A549 treated with Mapracorat at 1 μM for 4 hours (cell line): Measurements from ENCODE around the gene TBC1D3B. TPM values are rescaled to one million over a fixed set of nuclear protein-coding genes. Genes with fewer than 3 reads are reported as not detected.

Experiments
- total RNA-seq: library from RNA; stranded (reverse); fragments of 200-300 nt; extraction: Qiagen RNA extraction; gene quantifications from 5 replicates; pipeline ENCODE4 v1.2.3, GENCODE V29; 2022

The TBC1D3B gene
- total RNA-seq = 2.1 to 3.7 TPM (median 2.6 TPM) in 5 replicates

DNA sequence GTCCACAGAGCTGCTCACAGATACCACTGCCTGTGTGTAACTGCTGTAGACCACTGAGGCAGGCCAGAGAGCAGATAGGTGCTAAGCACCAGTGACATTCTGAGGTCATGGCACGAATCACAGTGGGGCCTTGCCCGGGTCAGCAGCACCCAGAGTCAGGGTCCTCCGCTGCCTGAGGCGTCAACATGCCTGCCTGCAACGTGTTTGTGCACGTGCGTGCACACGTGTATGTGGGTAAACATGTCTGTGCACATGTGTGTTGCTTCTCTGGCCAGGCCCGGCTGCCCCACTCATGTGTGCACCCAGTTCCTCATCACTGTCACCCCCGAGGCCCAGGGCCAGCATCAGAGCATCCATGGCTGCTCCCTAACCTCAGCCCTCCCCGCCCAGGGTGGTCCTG lies at the start of gene TBC1D3B:
TSS of gene TBC1D3B (minus strand) at position 101 of the 400 bp plus-strand sequence. CDS start 1,586 bp downstream, outside the sequence.

DNA sequence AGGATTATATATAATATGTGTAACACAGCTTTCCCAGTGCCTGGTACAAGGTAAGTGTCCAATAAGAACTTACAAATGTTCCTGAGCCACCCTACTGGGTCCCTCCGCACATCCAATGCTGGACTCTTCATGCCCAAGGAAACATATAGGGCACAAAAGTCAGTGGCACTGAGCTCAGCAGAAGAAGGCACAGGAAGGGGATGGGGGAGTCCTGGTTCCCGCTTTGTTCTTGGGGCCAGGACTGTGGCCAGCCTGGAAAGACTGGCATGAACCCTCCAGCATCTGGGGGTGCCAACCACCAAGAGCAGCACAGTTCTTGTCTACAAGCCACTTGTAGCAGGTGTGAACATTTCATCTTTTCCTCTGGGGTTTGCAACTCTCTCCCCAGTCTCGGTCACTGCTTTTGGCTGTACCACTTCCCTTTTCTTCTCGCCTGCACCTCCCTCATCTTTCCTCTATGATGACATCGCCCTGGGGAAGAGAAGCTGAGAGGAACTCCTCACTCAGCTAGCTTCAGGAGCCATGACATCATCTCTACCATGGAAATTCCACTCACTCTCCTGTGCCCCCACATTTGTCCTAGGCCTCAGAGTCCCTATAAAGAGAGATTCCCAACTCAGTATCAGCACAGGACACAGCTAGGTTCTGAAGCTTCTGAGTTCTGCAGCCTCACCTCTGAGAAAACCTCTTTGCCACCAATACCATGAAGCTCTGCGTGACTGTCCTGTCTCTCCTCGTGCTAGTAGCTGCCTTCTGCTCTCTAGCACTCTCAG lies 34.2 kb upstream of the TBC1D3B start, which contains the start of gene CCL4L2:
TSS of gene CCL4L2 (plus strand) at position 625 of the 773 bp plus-strand sequence.

Other genes starting within 250 kb of the TBC1D3B start
- gene RDM1, start 245.9 kb downstream of the TBC1D3B start, total RNA-seq = 2.7 to 3.9 TPM (median 3.1 TPM) in 5 replicates
- gene LYZL6, start 232.9 kb downstream of the TBC1D3B start, total RNA-seq = not detected in 5 replicates
- not detected in 5 replicates for gene CCL16, start 195.1 kb downstream of the TBC1D3B start, total RNA-seq
- gene CCL14, start 189.9 kb downstream of the TBC1D3B start, total RNA-seq = not detected in 5 replicates
- gene CCL15, start 175.1 kb downstream of the TBC1D3B start, total RNA-seq = not detected in 5 replicates
- gene CCL23, start 158.7 kb downstream of the TBC1D3B start, total RNA-seq = not detected in 5 replicates
- 0.21 TPM in 1 of 5 replicates, not detected in the others for gene CCL18, start 112.4 kb downstream of the TBC1D3B start, total RNA-seq
- not detected in 5 replicates for gene CCL3, start 86.5 kb downstream of the TBC1D3B start, total RNA-seq
- not detected in 5 replicates for gene CCL4, start 72.8 kb downstream of the TBC1D3B start, total RNA-seq
- gene CCL3L1, start 20.1 kb upstream of the TBC1D3B start, total RNA-seq = not detected in 5 replicates
- not detected in 5 replicates for gene CCL4L2, start 34.4 kb upstream of the TBC1D3B start, total RNA-seq
- gene TBC1D3I, start 87.9 kb upstream of the TBC1D3B start, total RNA-seq = 0.23 to 0.35 TPM (median 0.27 TPM) in 3 of 5 replicates, not detected in the others
- gene TBC1D3G, start 147.2 kb upstream of the TBC1D3B start, total RNA-seq = 0.12 TPM in 1 of 5 replicates, not detected in the others
- gene TBC1D3H, start 211.8 kb upstream of the TBC1D3B start, total RNA-seq = not detected in 5 replicates